ENCODE results near the gene FIGN.
A peak's percentile ranks its signal among the peaks of the same experiment; 100 is the strongest.

FIGN gene

GRCh38 chr2:163659224-163659623 lies 76.6 kb downstream of the FIGN start:
- no peak for FAIRE-seq

GRCh38 chr2:163658556-163658955 lies 77.3 kb downstream of the FIGN start:
- FAIRE-seq: no peak

GRCh38 chr2:163657281-163657656 lies 78.5 kb downstream of the FIGN start:
- FAIRE-seq: no peak

GRCh38 chr2:163656622-163657280 lies 79.1 kb downstream of the FIGN start:
- no peak for FAIRE-seq

GRCh38 chr2:163655667-163656066 lies 80.1 kb downstream of the FIGN start:
- no peak for FAIRE-seq

GRCh38 chr2:163652751-163653150 lies 83.1 kb downstream of the FIGN start:
- no peak for FAIRE-seq

- FAIRE-seq: no peak
Observed at GRCh38 chr2:163649080-163649479, 86.7 kb downstream of the FIGN start.

- no peak for FAIRE-seq
Observed at GRCh38 chr2:163647300-163647699, 88.5 kb downstream of the FIGN start.

- FAIRE-seq: no peak
Observed at GRCh38 chr2:163646687-163647086, 89.1 kb downstream of the FIGN start.

GRCh38 chr2:163644238-163644637 lies 91.6 kb downstream of the FIGN start:
- no peak for FAIRE-seq

- no peak for FAIRE-seq
Observed at GRCh38 chr2:163641986-163642385, 93.8 kb downstream of the FIGN start.

GRCh38 chr2:163640542-163641193 lies 95.1 kb downstream of the FIGN start:
- FAIRE-seq: no peak

GRCh38 chr2:163637871-163638270 lies 97.9 kb downstream of the FIGN start:
- FAIRE-seq: no peak

GRCh38 chr2:163633291-163633690 lies 102.5 kb downstream of the FIGN start:
- FAIRE-seq: no peak

GRCh38 chr2:163630836-163631235 lies 105.0 kb downstream of the FIGN start:
- FAIRE-seq: no peak

- no peak for FAIRE-seq
Observed at GRCh38 chr2:163626639-163627109, 109.1 kb downstream of the FIGN start.

- FAIRE-seq: peak; percentile 6
Observed at GRCh38 chr2:163626208-163626607, 109.6 kb downstream of the FIGN start.

GRCh38 chr2:163625632-163626031 lies 110.2 kb downstream of the FIGN start:
- FAIRE-seq: no peak

GRCh38 chr2:163621445-163622004 lies 114.3 kb downstream of the FIGN start:
- FAIRE-seq: no peak

- FAIRE-seq: no peak
Observed at GRCh38 chr2:163617517-163617916, 118.3 kb downstream of the FIGN start.

- no peak for FAIRE-seq
Observed at GRCh38 chr2:163613266-163613731, 122.5 kb downstream of the FIGN start.

GRCh38 chr2:163612332-163612731 lies 123.5 kb downstream of the FIGN start:
- FAIRE-seq: no peak

GRCh38 chr2:163611557-163611906 lies 124.3 kb downstream of the FIGN start:
- no peak for FAIRE-seq

- FAIRE-seq: no peak
Observed at GRCh38 chr2:163610817-163611556, 124.8 kb downstream of the FIGN start.
